Frontal cortex (tissue), 4 donors: ENCODE data around the gene TAF11L5. TPM values are rescaled to one million over a fixed set of nuclear protein-coding genes. Genes with fewer than 3 reads are reported as not detected.
"Not testable (repeated sequence)": the region's sequence is repeated elsewhere in the genome, so short reads cannot be mapped to it uniquely, and the experiment has no call there.

Source experiments
- DNase-seq, 2 donors: peaks; one replicate each; pipeline ENCODE4 v3.0.0; 2012; ENCODE audit warnings: low spot score in 2 of 2
- FAIRE-seq: peaks from 2 replicates; lab custom pipeline; 2012; peaks lifted over from hg19 to GRCh38; lab: Jason Lieb, UNC
- total RNA-seq: library from RNA; depleted of rRNA; stranded (reverse); fragments of >200 nt; gene quantifications from one replicate; pipeline ENCODE4 v1.2.3, GENCODE V29; 2014
- donor health status: control.
- donor health status: control.
- donor health status: control.

Gene TAF11L5
- not detected for total RNA-seq

DNA sequence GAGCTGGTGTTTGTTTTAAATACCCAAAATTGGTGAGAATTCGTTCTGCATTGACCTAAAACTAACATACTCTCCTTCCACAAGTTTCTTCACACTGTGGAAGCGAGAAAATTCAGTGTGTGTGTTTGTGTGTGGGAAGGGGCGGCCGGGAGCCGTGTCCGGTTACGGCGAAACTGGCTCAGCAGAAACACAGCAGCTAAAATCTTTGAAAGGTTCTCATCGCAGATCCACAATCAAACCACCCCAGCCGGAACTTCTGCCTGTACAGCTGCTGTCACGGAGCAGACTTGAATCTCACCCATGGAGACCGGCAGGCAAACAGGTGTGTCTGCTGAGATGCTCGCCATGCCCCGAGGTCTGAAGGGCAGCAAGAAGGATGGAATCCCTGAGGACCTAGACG lies at the start of gene TAF11L5:
TAF11L5 (plus strand) TSS at position 301 of the 400 bp plus-strand sequence.
- not testable (repeated sequence) for DNase-seq, FAIRE-seq

DNA sequence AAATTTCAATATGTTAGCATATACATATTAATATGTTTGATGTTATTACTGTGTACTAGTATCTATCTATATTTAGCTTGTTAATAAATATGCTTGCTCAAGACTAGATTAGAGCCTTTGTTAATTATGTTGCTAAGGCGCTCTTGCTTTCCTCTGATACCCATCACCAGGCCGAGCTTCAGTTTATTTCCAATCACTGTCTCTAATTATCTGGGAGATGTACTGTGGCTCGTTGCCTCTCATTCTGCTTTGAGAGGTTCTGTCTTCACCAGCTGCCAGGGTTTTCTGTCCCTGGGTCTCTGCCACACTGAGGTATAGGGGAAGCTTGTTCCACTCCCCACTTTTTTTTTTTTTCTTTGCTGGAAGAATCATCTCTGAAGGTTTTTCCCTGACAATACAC lies 48.0 kb upstream of the TAF11L5 start:
- DNase-seq (no peak), FAIRE-seq (no peak)

GRCh38 chr5:17477573-17478265 lies 47.3 kb upstream of the TAF11L5 start:
- DNase-seq, result no peak
- FAIRE-seq, result no peak

DNA sequence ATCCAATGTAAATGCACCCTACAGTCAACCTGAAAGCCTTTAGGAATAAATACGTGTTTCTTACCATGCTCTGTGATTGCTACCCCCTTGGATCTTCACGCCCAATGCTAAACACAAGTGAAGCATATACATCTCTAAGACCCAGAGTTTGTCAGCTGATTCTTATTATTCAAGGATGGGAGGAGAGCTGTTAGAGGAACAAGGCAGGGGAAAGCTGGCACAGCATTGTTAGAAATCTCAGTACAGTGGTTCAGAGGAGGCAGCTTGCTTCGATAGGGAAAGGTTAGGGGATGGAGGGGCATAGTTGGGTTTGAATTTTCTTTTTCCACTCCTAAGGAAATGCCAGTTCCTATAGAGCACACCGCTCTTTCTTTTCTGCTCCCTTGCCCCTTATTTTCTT lies 43.7 kb upstream of the TAF11L5 start:
- DNase-seq, result no peak
- FAIRE-seq, result no peak

DNA sequence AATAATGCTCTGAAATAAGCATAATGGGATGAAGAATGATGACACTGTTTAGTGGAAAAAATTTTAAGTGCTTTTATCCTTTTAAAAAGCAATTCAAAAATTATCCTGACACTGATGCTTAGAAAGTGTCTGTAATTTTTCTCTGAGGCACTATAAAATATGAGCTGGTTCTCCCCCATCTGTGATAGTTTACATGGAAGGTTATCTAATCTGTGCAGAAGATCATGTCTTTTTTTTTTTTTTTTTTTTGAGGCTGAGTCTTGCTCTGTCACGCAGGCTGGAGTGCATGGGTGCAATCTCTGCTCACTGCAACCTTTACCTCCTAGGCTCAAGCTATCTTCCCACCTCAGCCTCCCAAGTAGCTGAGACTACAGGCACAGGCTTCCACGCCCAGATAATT lies 42.2 kb upstream of the TAF11L5 start:
- no peak for FAIRE-seq
- no peak for DNase-seq

DNA sequence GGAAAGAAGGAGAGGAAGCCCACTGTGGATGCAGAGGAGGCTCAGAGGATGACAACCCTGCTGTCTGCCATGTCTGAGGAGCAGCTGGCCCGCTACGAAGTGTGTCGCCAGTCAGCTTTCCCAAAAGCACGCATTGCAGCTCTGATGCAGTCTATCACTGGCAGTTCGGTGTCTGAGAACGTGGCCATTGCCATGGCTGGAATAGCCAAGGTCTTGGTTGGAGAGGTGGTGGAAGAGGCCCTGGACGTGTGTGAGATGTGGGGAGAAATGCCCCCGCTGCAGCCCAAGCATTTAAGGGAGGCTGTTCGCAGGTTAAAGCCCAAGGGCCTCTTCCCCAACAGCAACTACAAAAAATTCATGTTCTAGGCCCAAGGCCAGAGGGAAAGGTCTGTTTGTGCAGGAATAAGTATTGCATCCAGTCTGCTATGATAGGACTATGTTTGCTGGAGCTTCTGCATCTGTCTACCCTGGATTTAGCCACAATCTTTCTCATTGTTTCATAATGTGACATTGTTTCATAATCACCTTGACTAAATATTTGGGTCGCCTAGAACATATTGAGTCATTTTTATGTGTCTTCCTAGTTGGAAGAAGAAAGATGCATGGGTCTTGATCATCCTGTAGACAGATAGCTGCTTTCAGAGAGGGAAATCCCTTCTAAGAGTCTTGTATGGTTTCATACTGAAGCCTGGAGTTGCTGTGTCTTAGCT lies 38.4 kb upstream of the TAF11L5 start:
- FAIRE-seq, DNase-seq: not testable (repeated sequence)

DNA sequence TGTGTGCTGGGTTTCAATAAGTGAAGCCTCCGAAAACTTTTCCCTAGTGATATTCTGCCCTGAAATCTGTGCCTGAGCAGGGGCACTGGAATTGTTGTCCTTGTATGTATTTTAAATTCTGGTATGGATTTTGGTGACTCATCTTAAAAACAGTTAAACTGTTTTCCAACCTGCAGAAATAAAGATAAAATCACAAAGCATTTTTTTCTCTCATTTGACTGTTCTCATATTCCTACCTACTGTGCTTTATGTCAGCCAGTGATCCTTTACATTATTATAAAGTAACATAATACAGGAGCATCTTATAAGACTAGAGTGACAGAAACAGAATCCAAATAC lies 37.9 kb upstream of the TAF11L5 start:
- FAIRE-seq (no peak), DNase-seq (no peak)

- not testable (repeated sequence) for DNase-seq, FAIRE-seq
These were observed 33.8 kb upstream of the TAF11L5 start for GRCh38 chr5:17491257-17491656.

DNA sequence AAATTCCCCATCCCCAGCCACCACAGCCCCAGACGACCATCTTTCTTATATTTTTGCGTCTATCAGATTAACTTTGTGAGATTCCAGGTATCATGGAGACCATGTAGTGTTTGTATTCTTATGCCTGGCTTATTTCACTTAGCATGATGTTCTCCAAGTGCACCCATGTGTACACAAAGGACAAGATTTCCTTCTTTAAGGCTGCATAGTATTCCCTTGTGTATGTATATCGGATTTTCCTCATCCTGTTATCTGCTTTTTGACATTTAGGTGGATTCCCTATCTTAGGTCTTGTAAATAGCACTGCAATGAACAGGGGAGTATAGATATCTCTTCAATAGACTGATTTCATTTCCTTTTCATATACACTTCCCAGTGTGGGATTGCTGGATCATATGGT lies 32.3 kb upstream of the TAF11L5 start:
- FAIRE-seq, result no peak
- DNase-seq, result no peak

- FAIRE-seq (no peak), DNase-seq (no peak)
These were observed 27.6 kb upstream of the TAF11L5 start for GRCh38 chr5:17497446-17497845.

GRCh38 chr5:17497931-17498330 lies 27.1 kb upstream of the TAF11L5 start, which contains the start of gene TAF11L2:
Gene TAF11L2, plus strand, starts transcription at chr5:17498231.
- FAIRE-seq, DNase-seq: not testable (repeated sequence)

DNA sequence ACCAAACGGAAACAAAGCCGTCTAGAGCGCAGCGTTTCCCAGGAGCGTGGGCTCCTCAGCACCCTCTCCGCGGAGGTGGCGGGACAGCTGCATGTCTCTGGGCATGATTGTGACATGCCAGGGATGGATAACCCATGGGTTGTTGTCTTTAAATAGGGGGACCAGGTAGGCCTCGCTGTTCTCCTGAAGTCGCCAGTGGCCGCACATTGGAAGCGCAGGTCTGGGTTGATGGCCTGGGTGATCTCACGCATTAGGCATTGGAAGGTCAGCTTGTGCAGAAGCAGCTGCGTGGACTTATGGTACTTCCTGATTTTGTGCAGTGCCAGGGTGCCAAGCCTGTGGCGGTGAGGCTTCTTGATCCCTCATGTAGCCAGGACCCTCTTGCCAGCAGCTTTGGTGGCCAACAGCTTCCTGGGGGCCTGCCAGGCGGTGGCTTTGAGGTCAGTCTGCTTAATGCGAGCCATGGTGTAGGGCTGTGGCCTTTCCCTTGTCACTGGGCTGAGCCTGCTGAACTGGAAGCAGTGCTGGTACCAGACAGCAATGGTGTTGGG lies 13.2 kb upstream of the TAF11L5 start:
- no peak for FAIRE-seq
- no peak for DNase-seq

GRCh38 chr5:17517526-17517925 lies 7.5 kb upstream of the TAF11L5 start:
- not testable (repeated sequence) for DNase-seq, FAIRE-seq

DNA sequence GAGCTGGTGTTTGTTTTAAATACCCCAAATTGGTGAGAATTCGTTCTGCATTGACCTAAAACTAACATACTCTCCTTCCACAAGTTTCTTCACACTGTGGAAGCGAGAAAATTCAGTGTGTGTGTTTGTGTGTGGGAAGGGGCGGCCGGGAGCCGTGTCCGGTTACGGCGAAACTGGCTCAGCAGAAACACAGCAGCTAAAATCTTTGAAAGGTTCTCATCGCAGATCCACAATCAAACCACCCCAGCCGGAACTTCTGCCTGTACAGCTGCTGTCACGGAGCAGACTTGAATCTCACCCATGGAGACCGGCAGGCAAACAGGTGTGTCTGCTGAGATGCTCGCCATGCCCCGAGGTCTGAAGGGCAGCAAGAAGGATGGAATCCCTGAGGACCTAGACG lies 7.0 kb upstream of the TAF11L5 start, which contains the start of gene TAF11L3:
TAF11L3 (plus strand) TSS at position 301 of the 400 bp plus-strand sequence.
- not testable (repeated sequence) for FAIRE-seq, DNase-seq

DNA sequence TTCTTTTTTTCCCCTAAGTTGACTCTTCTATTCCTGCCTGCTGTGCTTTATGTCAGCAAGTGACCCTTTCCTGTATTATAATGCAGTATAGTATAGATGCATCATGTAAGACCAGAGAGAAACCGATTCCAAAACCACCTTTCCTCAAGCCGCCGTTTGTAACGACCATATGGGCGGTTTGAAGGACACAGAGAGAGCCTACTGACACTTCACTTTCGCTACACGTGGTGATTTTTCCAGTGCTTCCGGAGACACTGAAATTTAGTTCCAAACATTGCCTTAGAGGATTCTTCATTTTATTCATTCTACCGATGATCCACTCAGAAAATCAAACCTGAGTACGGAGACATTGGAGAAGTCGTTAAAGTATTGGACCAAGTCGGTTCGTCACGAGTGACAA lies 5.5 kb upstream of the TAF11L5 start:
- not testable (repeated sequence) for FAIRE-seq, DNase-seq

DNA sequence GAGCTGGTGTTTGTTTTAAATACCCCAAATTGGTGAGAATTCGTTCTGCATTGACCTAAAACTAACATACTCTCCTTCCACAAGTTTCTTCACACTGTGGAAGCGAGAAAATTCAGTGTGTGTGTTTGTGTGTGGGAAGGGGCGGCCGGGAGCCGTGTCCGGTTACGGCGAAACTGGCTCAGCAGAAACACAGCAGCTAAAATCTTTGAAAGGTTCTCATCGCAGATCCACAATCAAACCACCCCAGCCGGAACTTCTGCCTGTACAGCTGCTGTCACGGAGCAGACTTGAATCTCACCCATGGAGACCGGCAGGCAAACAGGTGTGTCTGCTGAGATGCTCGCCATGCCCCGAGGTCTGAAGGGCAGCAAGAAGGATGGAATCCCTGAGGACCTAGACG lies 3.5 kb upstream of the TAF11L5 start, which contains the start of gene TAF11L4:
TAF11L4 (plus strand) TSS at position 301 of the 400 bp plus-strand sequence.
- not testable (repeated sequence) for FAIRE-seq, DNase-seq

DNA sequence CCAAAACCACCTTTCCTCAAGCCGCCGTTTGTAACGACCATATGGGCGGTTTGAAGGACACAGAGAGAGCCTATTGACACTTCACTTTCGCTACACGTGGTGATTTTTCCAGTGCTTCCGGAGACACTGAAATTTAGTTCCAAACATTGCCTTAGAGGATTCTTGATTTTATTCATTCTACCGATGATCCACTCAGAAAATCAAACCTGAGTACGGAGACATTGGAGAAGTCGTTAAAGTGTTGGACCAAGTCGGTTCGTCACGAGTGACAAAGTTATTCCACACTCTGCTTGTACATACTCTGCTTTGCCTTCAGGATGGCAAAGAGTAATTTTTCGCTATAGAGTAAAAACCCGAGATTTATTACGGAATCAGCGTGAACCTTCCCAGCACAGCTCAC lies 1.5 kb downstream of the TAF11L5 start:
- not testable (repeated sequence) for FAIRE-seq, DNase-seq

DNA sequence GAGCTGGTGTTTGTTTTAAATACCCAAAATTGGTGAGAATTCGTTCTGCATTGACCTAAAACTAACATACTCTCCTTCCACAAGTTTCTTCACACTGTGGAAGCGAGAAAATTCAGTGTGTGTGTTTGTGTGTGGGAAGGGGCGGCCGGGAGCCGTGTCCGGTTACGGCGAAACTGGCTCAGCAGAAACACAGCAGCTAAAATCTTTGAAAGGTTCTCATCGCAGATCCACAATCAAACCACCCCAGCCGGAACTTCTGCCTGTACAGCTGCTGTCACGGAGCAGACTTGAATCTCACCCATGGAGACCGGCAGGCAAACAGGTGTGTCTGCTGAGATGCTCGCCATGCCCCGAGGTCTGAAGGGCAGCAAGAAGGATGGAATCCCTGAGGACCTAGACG lies 3.3 kb downstream of the TAF11L5 start, which contains the start of gene TAF11L6:
TAF11L6 (plus strand) TSS at position 301 of the 400 bp plus-strand sequence.
- not testable (repeated sequence) for DNase-seq, FAIRE-seq
